HG03103 (cell line): ENCODE data around the gene TAS2R42.

Source experiments
- ATAC-seq: cut with Tn5 transposase; IDR thresholded peaks from one replicate; pipeline ENCODE4 v1.9.1; 2021; ENCODE audit warnings: low read depth; ENCODE audit not compliant: unreplicated experiment

Gene TAS2R42

GRCh38 chr12:11186837-11187236 is at the start of gene TAS2R42:
TSS of gene TAS2R42 (minus strand) at chr12:11186937. CDS start at chr12:11186937, 0 bp downstream.
- no peak for ATAC-seq

- ATAC-seq, result no peak
Measured at GRCh38 chr12:11233532-11233931, 46.8 kb upstream of the TAS2R42 start.

GRCh38 chr12:11228296-11228879 is 41.7 kb upstream of the TAS2R42 start:
- no peak for ATAC-seq

GRCh38 chr12:11227373-11227772 is 40.6 kb upstream of the TAS2R42 start:
- ATAC-seq, result no peak

- no peak for ATAC-seq
Measured at GRCh38 chr12:11209113-11209512, 22.4 kb upstream of the TAS2R42 start.

- no peak for ATAC-seq
Measured at GRCh38 chr12:11204173-11204572, 17.4 kb upstream of the TAS2R42 start.

- ATAC-seq, result no peak
Measured at GRCh38 chr12:11202811-11203210, 16.1 kb upstream of the TAS2R42 start.

GRCh38 chr12:11183011-11183410 is 3.7 kb downstream of the TAS2R42 start:
- no peak for ATAC-seq

- ATAC-seq, result no peak
Measured at GRCh38 chr12:11182529-11182928, 4.2 kb downstream of the TAS2R42 start.

- ATAC-seq, result no peak
Measured at GRCh38 chr12:11178250-11178649, 8.5 kb downstream of the TAS2R42 start.

GRCh38 chr12:11174022-11174421 is 12.7 kb downstream of the TAS2R42 start:
- no peak for ATAC-seq

- no peak for ATAC-seq
Measured at GRCh38 chr12:11171969-11172675, 14.6 kb downstream of the TAS2R42 start.

GRCh38 chr12:11171145-11171968 is 15.4 kb downstream of the TAS2R42 start, which contains the start of gene SMIM10L1:
TSS of gene SMIM10L1 (plus strand) at chr12:11171194. CDS start at chr12:11171357, 163 bp downstream.
- ATAC-seq, result peak; percentile 94

- ATAC-seq, result no peak
Measured at GRCh38 chr12:11170810-11171144, 16.0 kb downstream of the TAS2R42 start.

GRCh38 chr12:11166300-11166699 is 20.4 kb downstream of the TAS2R42 start:
- ATAC-seq, result no peak

GRCh38 chr12:11164384-11164783 is 22.4 kb downstream of the TAS2R42 start:
- ATAC-seq, result no peak

GRCh38 chr12:11162502-11162901 is 24.2 kb downstream of the TAS2R42 start:
- no peak for ATAC-seq

GRCh38 chr12:11158885-11159444 is 27.8 kb downstream of the TAS2R42 start:
- no peak for ATAC-seq

GRCh38 chr12:11154400-11154925 is 32.3 kb downstream of the TAS2R42 start:
- ATAC-seq, result no peak

GRCh38 chr12:11152725-11153124 is 34.0 kb downstream of the TAS2R42 start:
- no peak for ATAC-seq

- ATAC-seq, result no peak
Measured at GRCh38 chr12:11150832-11151231, 35.9 kb downstream of the TAS2R42 start.
